Activated B cell treated with CpG ODN at 0.5 μM for 24 hours (primary cell): ENCODE data around the gene NDUFV3. TPM values are rescaled to one million over a fixed set of nuclear protein-coding genes. Genes with fewer than 3 reads are reported as not detected.

Source experiments
- ATAC-seq: fragments of 200-7000 bp; cut with Tn5 transposase; one replicate; pipeline ENCODE4 v1.10.0; 2021; ENCODE audit warnings: low read depth, mild to moderate bottlenecking, moderate library complexity
- CTCF ChIA-PET: fragments of 350-600 bp; sonication (Branson Sonifier 250); formaldehyde crosslinking; loops from one replicate; lab custom pipeline; 2021; ENCODE audit warnings: antibody characterized with exemption; lab: Charles Lee
- POLR2A ChIA-PET: fragments of 350-600 bp; sonication (Branson Sonifier 250); formaldehyde crosslinking; loops from one replicate; lab custom pipeline; 2021; ENCODE audit warnings: antibody characterized with exemption; lab: Charles Lee
- DNase-seq: peaks from one replicate; pipeline ENCODE4 v3.0.0; 2022
- H3K27ac Mint-ChIP-seq: one replicate; pipeline ENCODE4 v1.8.0; 2020; ENCODE audit warnings: mixed read lengths
- H3K27me3 Mint-ChIP-seq: one replicate; pipeline ENCODE4 v1.8.0; 2021; ENCODE audit warnings: mixed read lengths
- H3K36me3 Mint-ChIP-seq: one replicate; pipeline ENCODE4 v1.8.0; 2021; ENCODE audit warnings: low read depth, mixed read lengths
- H3K4me1 Mint-ChIP-seq: one replicate; pipeline ENCODE4 v1.8.0; 2021; ENCODE audit warnings: mixed read lengths
- H3K4me3 Mint-ChIP-seq: one replicate; pipeline ENCODE4 v1.8.0; 2020; ENCODE audit warnings: mild to moderate bottlenecking, mixed read lengths
- H3K9me3 Mint-ChIP-seq: one replicate; pipeline ENCODE4 v1.8.0; 2020; ENCODE audit warnings: mixed read lengths
- intact Hi-C: fragments of 100-400 bp; cut with micrococcal nuclease; formaldehyde crosslinking; loops from one replicate; pipeline ENCODE4 v1.15.1; 2024
- total RNA-seq: library from RNA; stranded (reverse); gene quantifications from 2 replicates; pipeline ENCODE4 v1.2.3, GENCODE V29; 2022
- TF ChIP-seq, protein P1 (sequence below): fragments of 200-600 bp; IDR thresholded peaks from one replicate; pipeline ENCODE4 v1.8.0; 2022; ENCODE audit warnings: antibody characterized with exemption, mild to moderate bottlenecking

The NDUFV3 gene
- total RNA-seq = 21.2 and 27.1 TPM in 2 replicates

DNA sequence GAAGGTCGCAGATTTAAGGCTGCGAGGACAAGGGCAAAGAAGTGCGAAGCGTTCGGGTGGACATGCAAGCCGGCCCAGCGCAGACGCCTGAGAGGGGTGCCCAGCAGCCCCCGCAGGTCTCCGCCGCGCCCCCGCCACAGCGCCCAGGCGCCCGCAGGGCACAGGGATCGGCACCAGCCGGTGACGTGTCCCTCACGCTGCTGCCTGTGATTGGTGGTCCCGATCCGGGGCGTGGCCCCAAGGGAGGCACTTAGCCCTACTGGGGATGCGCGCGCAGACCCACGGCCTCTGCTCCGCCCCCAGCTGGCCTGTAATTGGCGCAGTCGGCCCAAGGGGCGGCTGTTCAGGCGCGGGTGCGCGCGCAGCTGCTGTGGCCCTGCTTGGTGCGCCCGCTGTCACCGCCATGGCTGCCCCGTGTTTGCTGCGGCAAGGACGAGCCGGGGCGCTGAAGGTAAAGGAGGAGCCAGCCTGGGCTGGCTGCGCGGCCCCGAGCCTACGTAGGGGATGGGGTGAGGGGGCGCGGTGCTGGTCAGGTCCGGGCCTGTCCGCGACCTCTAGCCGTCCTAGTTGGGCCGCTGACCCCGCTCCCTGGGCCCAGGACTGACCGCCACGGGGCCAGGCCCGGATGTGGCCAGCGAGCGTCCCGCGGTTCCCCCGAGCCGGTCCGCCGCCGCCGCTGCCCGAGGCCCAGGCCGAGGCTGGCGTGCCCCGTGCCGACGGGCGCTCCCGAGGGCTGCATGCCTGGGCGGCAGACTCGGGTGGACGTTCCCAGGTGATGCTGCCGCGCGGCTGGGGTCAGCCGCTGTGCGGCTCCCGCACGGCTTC lies at the start of gene NDUFV3:
Gene NDUFV3 (plus strand): TSS at position 379 of the 825 bp plus-strand sequence. CDS start 25 bp downstream, at position 404.
- Mint-ChIP-seq H3K27ac (peak within 1 kb of the TSS; percentile 90), H3K36me3 (peaks cover 15% of the 10 kb centered on the region), H3K9me3 (no peaks in the 10 kb centered on the region), H3K27me3 (no peaks in the 10 kb centered on the region), H3K4me3 (peak within 1 kb of the TSS; percentile 87), H3K4me1 (peaks cover 13% of the 10 kb centered on the region)
- ATAC-seq (peak; percentile 96), DNase-seq (peak; percentile 96)
- intact Hi-C loops = loop anchor here (1.0 to 2.0 kb wide), 4 partner anchors 14 to 896 kb away; partner anchors contain the start of genes PKNOX1, RRP1 and WDR4
- CTCF ChIA-PET = interaction anchor here (0.7 to 1.1 kb wide), 2 partner anchors 299 to 584 kb away, joined by 3 read pairs; no protein-coding TSS in a partner anchor
- POLR2A ChIA-PET = interaction anchor here (0.5 to 3.1 kb wide), 8 partner anchors 12 to 179 kb away, joined by 3 to 39 read pairs (median 6); partner anchors contain the start of genes PKNOX1 and WDR4
- TF ChIP-seq, protein P1, sequence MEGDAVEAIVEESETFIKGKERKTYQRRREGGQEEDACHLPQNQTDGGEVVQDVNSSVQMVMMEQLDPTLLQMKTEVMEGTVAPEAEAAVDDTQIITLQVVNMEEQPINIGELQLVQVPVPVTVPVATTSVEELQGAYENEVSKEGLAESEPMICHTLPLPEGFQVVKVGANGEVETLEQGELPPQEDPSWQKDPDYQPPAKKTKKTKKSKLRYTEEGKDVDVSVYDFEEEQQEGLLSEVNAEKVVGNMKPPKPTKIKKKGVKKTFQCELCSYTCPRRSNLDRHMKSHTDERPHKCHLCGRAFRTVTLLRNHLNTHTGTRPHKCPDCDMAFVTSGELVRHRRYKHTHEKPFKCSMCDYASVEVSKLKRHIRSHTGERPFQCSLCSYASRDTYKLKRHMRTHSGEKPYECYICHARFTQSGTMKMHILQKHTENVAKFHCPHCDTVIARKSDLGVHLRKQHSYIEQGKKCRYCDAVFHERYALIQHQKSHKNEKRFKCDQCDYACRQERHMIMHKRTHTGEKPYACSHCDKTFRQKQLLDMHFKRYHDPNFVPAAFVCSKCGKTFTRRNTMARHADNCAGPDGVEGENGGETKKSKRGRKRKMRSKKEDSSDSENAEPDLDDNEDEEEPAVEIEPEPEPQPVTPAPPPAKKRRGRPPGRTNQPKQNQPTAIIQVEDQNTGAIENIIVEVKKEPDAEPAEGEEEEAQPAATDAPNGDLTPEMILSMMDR = no peak

GRCh38 chr21:42844411-42845113 lies 48.5 kb upstream of the NDUFV3 start:
- ATAC-seq = no peak
- TF ChIP-seq, protein P1 = no peak
- H3K27ac Mint-ChIP-seq = no peak overlapping the region
- no peak for DNase-seq
- H3K36me3 Mint-ChIP-seq = peaks cover 70% of the 10 kb centered on the region
- intact Hi-C loops = no loop called here
- H3K9me3 Mint-ChIP-seq = no peaks in the 10 kb centered on the region
- no peak overlapping the region for H3K4me3 Mint-ChIP-seq
- CTCF ChIA-PET = no interaction called here
- POLR2A ChIA-PET = no interaction called here
- H3K27me3 Mint-ChIP-seq = no peaks in the 10 kb centered on the region
- peaks cover 2% of the 10 kb centered on the region for H3K4me1 Mint-ChIP-seq

DNA sequence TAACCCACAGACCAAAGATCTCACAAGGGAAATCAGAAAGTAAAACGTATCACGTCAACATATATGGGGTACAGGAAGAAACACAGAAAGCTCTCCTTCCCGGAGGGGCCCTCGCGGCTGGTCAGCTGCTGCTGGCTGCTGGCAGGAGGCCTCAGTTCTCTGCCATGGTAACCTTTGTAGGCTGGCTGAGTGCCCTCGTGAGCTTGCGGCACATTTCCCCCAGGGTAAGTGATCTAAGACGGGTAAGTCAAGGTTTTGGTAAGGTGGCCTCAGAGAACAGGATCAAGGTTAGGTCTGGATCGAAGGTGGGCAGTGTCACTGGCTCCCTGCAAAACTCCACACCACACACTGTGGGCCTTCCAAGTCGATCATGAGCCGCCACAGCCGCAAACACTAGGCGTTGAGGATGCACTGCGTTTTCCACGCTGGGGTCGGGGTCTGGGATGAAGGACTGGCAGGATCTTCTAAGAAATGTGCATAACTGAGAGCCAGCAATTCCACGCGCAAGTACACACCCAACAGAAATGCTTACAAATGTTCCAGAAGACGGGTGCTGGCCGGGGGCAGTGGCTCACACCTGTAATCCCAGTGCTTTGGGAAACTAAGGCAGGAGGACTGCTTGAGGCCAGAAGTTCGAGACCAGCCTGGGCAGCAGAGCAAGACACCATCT lies 47.7 kb upstream of the NDUFV3 start:
- TF ChIP-seq, protein P1 = no peak
- no peaks in the 10 kb centered on the region for H3K9me3 Mint-ChIP-seq
- H3K27ac Mint-ChIP-seq = no peak overlapping the region
- no peak for DNase-seq
- no peak overlapping the region for H3K4me3 Mint-ChIP-seq
- intact Hi-C loops = no loop called here
- ChIA-PET CTCF (no interaction called here), POLR2A (no interaction called here)
- no peaks in the 10 kb centered on the region for H3K4me1 Mint-ChIP-seq
- no peaks in the 10 kb centered on the region for H3K27me3 Mint-ChIP-seq
- ATAC-seq = no peak
- peaks cover 79% of the 10 kb centered on the region for H3K36me3 Mint-ChIP-seq

- Mint-ChIP-seq H3K27me3 (no peaks in the 10 kb centered on the region), H3K36me3 (peaks cover 87% of the 10 kb centered on the region), H3K9me3 (no peaks in the 10 kb centered on the region), H3K4me1 (no peaks in the 10 kb centered on the region), H3K27ac (no peak overlapping the region), H3K4me3 (no peak overlapping the region)
- intact Hi-C loops = no loop called here
- TF ChIP-seq, protein P1 = no peak
- CTCF ChIA-PET = no interaction called here
- no peak for DNase-seq
- POLR2A ChIA-PET = interaction anchor here (0.6 kb wide), 1 partner anchor 10 kb away, joined by 3 read pairs; no protein-coding TSS in a partner anchor
- ATAC-seq = no peak
These were observed 46.9 kb upstream of the NDUFV3 start for GRCh38 chr21:42846221-42846620.
